T-helper 2 cell treated with Interferon-gamma antibody and Interleukin-4, amounts not matched to agents 5 μg/mL and 100 μg/mL, for 36 hours (primary cell): Measurements from ENCODE around the gene NPHS1.
A peak's percentile ranks its signal among the peaks of the same experiment; 100 is the strongest.
"Not testable (repeated sequence)": the region's sequence is repeated elsewhere in the genome, so short reads cannot be mapped to it uniquely, and the experiment has no call there.

Source experiments
- DNase-seq: peaks from one replicate; pipeline ENCODE4 v3.0.0; 2021; ENCODE audit warnings: low spot score
- H3K27ac Mint-ChIP-seq: one replicate; pipeline ENCODE4 v1.8.0; 2021; ENCODE audit warnings: mild to moderate bottlenecking, mixed read lengths
- H3K27me3 Mint-ChIP-seq: one replicate; pipeline ENCODE4 v1.8.0; 2021; ENCODE audit warnings: low read depth, mixed read lengths
- H3K36me3 Mint-ChIP-seq: one replicate; pipeline ENCODE4 v1.8.0; 2021; ENCODE audit warnings: low read depth, mixed read lengths
- H3K4me1 Mint-ChIP-seq: one replicate; pipeline ENCODE4 v1.8.0; 2021; ENCODE audit warnings: low read depth, mixed read lengths
- H3K4me3 Mint-ChIP-seq: one replicate; pipeline ENCODE4 v1.8.0; 2022; ENCODE audit warnings: mild to moderate bottlenecking, moderate library complexity, mixed read lengths
- H3K9me3 Mint-ChIP-seq: one replicate; pipeline ENCODE4 v1.8.0; 2021; ENCODE audit warnings: mixed read lengths

NPHS1 gene

DNA sequence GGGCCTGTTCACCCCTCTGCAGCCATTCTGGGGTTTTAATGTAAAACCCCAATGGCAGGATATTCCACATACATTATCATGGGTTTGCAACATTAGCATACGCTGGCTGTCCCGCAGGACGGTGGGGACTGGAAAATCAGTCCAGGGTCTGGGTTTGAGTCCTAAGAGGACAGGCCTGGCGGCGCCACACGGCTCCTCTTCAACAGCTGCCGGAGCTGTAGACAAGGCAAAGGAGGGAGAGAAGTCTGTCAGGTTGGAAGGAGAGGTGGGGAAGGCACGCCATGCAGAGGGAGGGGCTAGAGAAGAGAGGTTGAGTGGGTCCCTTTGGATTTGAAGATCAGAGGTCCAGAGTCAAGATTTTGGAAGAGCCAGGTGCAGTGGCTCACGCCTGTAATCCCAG is 36.1 kb upstream of the NPHS1 start:
- DNase-seq: no peak
- peak overlapping the region; percentile 39 for H3K27ac Mint-ChIP-seq
- H3K4me3 Mint-ChIP-seq: no peak overlapping the region
- no peaks in the 10 kb centered on the region for H3K4me1 Mint-ChIP-seq
- H3K36me3 Mint-ChIP-seq: peaks cover 57% of the 10 kb centered on the region
- no peaks in the 10 kb centered on the region for H3K27me3 Mint-ChIP-seq
- no peaks in the 10 kb centered on the region for H3K9me3 Mint-ChIP-seq

DNA sequence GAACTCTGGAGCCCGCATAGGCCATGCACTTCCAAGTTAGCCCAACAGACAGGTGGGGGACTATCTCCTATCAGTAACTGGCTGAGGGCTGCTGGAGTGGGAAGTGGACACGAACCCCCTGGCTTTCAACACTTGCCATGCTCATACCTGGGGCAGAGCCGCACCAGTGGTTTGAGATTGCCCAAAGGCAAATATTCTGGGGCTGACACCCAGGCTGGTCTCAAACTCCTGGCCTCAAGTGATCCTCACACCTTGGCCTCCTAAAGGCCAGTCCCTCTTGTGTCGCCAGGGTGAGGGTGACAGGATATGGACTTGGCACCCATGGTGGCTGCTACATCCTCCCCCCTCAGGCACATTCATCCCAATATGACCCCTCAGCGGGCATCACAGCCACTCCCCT is 34.9 kb upstream of the NPHS1 start:
- H3K4me1 Mint-ChIP-seq: peaks cover 3% of the 10 kb centered on the region
- H3K27ac Mint-ChIP-seq: no peak overlapping the region
- DNase-seq: no peak
- peaks cover 48% of the 10 kb centered on the region for H3K36me3 Mint-ChIP-seq
- H3K4me3 Mint-ChIP-seq: no peak overlapping the region
- no peaks in the 10 kb centered on the region for H3K27me3 Mint-ChIP-seq
- H3K9me3 Mint-ChIP-seq: no peaks in the 10 kb centered on the region

DNA sequence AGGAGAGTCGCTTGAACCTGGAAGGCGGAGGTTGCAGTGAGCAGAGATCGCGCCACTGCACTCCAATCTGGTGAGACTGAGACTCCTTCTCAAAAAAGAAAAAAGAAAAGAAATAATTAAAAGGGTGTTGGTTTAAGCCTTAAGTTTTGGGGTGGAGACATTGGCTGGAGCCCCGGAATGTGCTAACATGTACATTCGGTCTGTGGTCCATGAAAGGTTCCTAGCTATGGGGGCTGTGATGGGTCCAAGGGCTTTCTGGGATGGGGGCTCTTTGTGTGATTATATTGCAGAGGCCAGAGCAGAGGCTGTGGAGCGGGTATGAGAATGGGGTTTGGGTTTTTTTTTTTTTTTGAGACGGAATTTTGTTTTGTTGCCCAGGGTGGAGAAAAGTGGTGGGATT is 33.6 kb upstream of the NPHS1 start:
- Mint-ChIP-seq H3K36me3 (peaks cover 42% of the 10 kb centered on the region), H3K4me3 (no peak overlapping the region), H3K27me3 (no peaks in the 10 kb centered on the region), H3K27ac (no peak overlapping the region), H3K9me3 (no peaks in the 10 kb centered on the region), H3K4me1 (peaks cover 4% of the 10 kb centered on the region)
- no peak for DNase-seq

DNA sequence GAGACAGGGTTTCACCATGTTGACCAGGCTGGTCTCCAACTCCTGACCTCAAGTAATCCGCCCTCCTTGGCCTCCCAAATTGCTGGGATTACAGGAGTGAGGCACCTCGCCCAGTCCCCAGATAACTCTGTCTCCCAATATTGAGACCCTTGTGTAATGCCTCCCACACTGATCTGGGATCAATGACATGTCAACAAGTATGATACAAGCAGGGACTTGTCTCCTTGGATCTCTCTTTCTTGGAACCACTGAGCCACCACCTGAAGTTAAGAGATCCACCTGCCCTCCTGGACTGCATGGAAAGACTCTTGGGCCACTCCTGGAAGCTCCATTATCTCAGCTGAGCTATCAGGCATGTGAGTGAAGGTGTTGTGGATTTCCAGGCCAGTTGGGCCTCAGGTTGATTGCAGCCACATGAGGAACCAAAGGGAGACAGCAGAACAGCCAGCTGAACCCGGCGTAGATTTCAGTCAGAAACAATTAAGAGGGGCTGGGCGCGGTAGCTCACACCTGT is 33.0 kb upstream of the NPHS1 start:
- Mint-ChIP-seq H3K4me3 (no peak overlapping the region), H3K27me3 (no peaks in the 10 kb centered on the region), H3K27ac (peak overlapping the region; percentile 8), H3K36me3 (peaks cover 36% of the 10 kb centered on the region), H3K4me1 (peaks cover 4% of the 10 kb centered on the region), H3K9me3 (no peaks in the 10 kb centered on the region)
- DNase-seq: no peak

DNA sequence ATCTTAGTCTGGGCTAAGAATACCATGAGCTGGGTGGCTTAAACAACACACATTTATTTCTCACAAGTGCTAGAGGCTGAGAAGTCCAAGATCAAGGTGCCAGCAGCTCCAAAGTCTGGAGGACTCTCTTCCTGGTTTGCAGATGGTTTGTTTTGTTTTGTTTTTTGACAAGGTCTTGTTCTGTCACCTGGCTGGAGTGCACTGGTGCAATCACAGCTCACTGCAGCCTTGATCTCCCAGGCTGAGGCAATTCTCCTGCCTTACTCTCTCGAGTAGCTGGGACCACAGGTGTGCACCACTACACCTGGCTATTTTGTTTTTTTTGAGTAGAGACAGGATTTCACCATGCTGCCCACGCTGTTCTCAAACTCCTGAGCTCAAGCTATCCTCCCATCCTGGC is 31.6 kb upstream of the NPHS1 start:
- Mint-ChIP-seq H3K36me3 (peaks cover 26% of the 10 kb centered on the region), H3K4me1 (peaks cover 9% of the 10 kb centered on the region), H3K4me3 (no peak overlapping the region), H3K27ac (no peak overlapping the region), H3K27me3 (no peaks in the 10 kb centered on the region), H3K9me3 (no peaks in the 10 kb centered on the region)
- no peak for DNase-seq

DNA sequence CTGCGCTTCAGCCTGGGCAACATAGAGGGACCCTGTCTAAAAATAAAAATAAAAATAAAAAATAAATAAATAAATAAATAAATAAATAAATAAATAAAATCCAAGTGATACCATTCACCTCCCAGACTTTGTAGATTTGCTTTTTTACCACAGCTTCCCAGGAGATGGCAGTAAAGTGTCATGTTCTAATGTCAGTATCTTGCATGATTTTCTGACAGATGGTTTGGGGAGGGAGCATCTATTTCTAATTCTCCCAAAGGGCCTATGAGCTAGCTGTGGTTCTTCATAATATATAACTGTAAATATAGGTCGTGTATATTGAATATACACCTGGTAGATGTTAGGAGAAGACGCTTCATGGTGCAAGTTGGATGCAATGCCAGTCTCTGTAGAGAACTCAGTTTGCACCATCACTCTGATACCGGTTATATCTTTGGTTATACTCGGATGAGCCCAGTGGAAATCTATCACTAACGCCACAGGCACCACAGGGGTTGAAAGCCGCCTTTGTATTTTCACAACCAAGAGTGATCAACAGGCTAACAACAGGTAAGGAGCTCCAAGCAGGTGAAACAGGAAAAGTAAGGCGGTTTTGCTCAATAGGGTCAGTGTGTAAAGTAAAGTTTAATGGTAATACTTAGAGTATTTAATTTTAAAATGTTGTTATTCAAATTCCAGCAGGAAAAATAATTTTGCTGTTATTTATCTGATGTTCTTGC is 30.0 kb upstream of the NPHS1 start:
- H3K9me3 Mint-ChIP-seq: no peaks in the 10 kb centered on the region
- no peak for DNase-seq
- H3K36me3 Mint-ChIP-seq: peaks cover 13% of the 10 kb centered on the region
- no peak overlapping the region for H3K27ac Mint-ChIP-seq
- peaks cover 4% of the 10 kb centered on the region for H3K27me3 Mint-ChIP-seq
- H3K4me1 Mint-ChIP-seq: peaks cover 9% of the 10 kb centered on the region
- H3K4me3 Mint-ChIP-seq: no peak overlapping the region

DNA sequence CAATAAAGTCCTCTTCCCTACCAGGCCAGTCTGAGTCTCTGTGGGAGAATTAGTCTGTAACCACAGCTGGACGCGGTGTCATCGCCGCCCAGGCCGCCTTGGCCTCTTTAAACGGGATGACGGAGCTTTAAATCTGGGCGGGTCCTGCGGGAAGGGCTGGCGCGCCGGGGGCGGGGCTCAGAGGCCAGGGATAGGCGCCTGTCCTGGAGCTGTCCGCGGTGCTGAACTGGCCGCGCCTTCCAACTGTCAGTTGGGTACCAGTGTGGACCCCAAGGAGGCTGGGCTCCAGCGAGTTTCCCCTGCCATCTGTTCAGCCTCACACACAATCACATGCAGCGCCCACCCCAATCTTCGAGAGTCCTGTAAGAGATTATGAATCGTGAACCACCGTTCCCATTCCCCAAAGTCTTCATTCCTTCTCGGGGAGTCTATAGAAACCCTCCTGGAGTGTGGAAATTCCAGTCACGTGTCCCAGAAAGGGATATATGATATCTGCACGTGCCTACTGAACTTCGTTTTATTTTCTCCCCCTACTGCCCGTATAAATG is 27.5 kb upstream of the NPHS1 start:
- Mint-ChIP-seq H3K36me3 (no peaks in the 10 kb centered on the region), H3K27me3 (peaks cover 4% of the 10 kb centered on the region), H3K4me1 (peaks cover 9% of the 10 kb centered on the region), H3K4me3 (no peak overlapping the region), H3K9me3 (no peaks in the 10 kb centered on the region), H3K27ac (peak overlapping the region; percentile 55)
- peak; percentile 86 for DNase-seq

DNA sequence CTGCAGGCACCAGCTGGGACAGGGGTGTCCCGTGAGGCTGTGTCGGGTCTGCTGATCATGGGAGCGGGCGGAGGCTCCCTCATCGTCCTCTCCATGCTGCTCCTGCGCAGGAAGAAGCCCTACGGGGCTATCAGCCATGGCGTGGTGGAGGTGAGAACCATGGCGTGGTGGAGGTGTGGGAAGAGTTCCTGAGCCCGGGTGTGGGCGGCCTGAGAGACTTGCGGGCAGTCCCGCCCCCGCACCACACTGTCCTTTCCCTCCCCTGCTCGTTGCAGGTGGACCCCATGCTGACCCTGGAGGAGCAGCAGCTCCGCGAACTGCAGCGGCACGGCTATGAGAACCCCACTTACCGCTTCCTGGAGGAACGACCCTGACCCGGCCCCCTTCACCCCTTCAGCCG is 26.8 kb upstream of the NPHS1 start:
- H3K36me3 Mint-ChIP-seq: no peaks in the 10 kb centered on the region
- no peak for DNase-seq
- H3K4me3 Mint-ChIP-seq: no peak overlapping the region
- H3K27ac Mint-ChIP-seq: no peak overlapping the region
- H3K4me1 Mint-ChIP-seq: peaks cover 9% of the 10 kb centered on the region
- H3K9me3 Mint-ChIP-seq: no peaks in the 10 kb centered on the region
- H3K27me3 Mint-ChIP-seq: peaks cover 4% of the 10 kb centered on the region

DNA sequence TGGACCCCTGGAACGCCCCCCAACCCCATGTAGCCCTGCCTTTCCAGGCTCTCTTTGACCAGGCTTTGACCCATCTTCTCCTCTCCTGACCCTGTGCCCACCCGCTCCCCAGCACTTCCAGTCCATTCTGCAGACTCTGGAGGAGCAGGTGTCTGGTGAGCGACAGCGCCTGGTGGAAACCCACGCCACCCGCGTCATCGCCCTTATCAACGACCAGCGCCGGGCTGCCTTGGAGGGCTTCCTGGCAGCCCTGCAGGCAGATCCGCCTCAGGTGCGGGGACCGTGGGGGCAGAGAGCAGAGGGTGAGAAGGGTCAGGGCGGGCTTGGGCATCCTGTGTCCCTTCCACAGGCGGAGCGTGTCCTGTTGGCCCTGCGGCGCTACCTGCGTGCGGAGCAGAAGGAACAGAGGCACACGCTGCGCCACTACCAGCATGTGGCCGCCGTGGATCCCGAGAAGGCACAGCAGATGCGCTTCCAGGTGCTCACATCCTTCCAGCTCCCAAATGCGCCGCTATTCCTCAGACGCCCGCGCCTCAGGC is 22.2 kb upstream of the NPHS1 start:
- peaks cover 8% of the 10 kb centered on the region for H3K4me1 Mint-ChIP-seq
- no peak overlapping the region for H3K4me3 Mint-ChIP-seq
- H3K27me3 Mint-ChIP-seq: peaks cover 8% of the 10 kb centered on the region
- no peak for DNase-seq
- no peak overlapping the region for H3K27ac Mint-ChIP-seq
- H3K9me3 Mint-ChIP-seq: no peaks in the 10 kb centered on the region
- no peaks in the 10 kb centered on the region for H3K36me3 Mint-ChIP-seq

DNA sequence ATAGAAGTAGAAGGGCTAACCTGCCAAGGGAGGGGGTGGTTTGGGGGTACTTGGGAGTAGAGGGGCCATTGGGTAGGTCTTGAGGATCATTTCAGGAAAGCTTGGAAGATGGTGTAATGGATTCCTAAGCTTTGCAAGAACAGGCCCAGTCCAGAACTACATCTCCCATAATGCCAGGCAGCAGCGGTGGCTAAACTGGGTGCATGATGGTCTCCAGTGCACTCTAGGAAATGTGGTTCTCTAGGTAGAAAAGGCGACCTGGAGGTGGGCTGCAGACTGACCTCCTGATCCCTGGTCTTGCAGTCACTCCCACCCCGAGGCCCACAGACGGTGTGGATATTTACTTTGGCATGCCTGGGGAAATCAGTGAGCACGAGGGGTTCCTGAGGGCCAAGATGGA is 19.9 kb upstream of the NPHS1 start:
- Mint-ChIP-seq H3K27me3 (peaks cover 19% of the 10 kb centered on the region), H3K4me1 (peaks cover 14% of the 10 kb centered on the region), H3K36me3 (no peaks in the 10 kb centered on the region), H3K4me3 (no peak overlapping the region), H3K27ac (no peak overlapping the region), H3K9me3 (no peaks in the 10 kb centered on the region)
- no peak for DNase-seq

DNA sequence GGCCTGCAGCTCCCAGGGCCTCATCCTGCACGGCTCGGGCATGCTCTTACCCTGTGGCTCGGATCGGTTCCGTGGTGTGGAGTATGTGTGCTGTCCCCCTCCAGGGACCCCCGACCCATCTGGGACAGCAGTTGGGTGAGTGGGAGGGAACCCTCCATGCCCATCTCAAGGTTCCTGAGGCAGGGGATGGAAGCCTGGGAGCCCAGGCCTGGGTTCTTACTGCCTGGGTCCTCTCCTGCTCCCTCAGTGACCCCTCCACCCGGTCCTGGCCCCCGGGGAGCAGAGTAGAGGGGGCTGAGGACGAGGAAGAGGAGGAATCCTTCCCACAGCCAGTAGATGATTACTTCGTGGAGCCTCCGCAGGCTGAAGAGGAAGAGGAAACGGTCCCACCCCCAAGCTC is 19.3 kb upstream of the NPHS1 start:
- Mint-ChIP-seq H3K9me3 (no peaks in the 10 kb centered on the region), H3K4me1 (peaks cover 14% of the 10 kb centered on the region), H3K4me3 (no peak overlapping the region), H3K27ac (no peak overlapping the region), H3K27me3 (peaks cover 21% of the 10 kb centered on the region), H3K36me3 (no peaks in the 10 kb centered on the region)
- no peak for DNase-seq

DNA sequence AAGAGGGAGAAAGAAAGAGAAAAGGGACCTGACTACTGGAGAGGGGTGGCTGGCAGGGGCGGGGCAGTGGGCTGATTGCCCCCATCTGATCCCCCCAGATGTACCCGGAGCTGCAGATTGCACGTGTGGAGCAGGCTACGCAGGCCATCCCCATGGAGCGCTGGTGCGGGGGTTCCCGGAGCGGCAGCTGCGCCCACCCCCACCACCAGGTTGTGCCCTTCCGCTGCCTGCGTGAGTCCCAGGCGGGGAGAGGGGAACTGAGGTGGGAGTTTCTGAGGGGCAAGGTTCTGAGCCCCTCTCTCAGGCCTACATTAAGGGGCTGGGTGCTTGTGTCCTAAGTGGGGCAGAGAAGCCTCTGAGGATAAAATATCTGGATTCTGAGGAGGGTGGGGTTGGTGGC is 18.5 kb upstream of the NPHS1 start:
- H3K4me3 Mint-ChIP-seq: no peak overlapping the region
- H3K36me3 Mint-ChIP-seq: no peaks in the 10 kb centered on the region
- H3K27me3 Mint-ChIP-seq: peaks cover 26% of the 10 kb centered on the region
- H3K27ac Mint-ChIP-seq: no peak overlapping the region
- DNase-seq: no peak
- no peaks in the 10 kb centered on the region for H3K9me3 Mint-ChIP-seq
- peaks cover 14% of the 10 kb centered on the region for H3K4me1 Mint-ChIP-seq

DNA sequence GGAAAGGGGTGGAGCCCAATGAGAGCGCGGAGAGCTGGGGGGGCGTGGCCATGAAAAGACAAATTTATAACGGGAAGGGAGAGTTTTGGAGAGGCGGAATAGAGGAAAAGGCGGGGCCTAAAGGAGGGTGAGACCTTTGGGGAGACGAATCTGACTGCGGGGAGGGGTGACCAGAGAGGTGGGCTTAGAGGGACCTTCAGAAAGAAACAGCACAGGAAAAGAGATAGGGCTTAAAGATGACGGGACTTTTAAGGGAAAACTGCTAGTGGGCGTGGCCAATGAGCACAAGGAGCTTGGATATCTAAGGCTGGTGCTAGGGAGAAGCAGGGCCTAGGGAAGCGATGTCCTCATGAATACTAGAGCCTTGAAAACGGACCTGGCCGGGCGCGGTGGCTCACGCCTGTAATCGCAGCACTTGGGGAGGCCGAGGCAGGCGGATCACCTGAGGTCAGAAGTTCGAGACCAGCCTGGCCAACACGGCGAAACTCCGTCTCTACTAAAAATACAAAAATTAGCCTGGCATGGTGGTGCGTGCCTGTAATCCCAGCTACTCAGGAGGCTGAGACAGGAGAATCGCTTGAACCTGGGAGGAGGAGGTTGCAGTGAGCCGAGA is 17.9 kb upstream of the NPHS1 start:
- H3K4me1 Mint-ChIP-seq: peaks cover 14% of the 10 kb centered on the region

DNA sequence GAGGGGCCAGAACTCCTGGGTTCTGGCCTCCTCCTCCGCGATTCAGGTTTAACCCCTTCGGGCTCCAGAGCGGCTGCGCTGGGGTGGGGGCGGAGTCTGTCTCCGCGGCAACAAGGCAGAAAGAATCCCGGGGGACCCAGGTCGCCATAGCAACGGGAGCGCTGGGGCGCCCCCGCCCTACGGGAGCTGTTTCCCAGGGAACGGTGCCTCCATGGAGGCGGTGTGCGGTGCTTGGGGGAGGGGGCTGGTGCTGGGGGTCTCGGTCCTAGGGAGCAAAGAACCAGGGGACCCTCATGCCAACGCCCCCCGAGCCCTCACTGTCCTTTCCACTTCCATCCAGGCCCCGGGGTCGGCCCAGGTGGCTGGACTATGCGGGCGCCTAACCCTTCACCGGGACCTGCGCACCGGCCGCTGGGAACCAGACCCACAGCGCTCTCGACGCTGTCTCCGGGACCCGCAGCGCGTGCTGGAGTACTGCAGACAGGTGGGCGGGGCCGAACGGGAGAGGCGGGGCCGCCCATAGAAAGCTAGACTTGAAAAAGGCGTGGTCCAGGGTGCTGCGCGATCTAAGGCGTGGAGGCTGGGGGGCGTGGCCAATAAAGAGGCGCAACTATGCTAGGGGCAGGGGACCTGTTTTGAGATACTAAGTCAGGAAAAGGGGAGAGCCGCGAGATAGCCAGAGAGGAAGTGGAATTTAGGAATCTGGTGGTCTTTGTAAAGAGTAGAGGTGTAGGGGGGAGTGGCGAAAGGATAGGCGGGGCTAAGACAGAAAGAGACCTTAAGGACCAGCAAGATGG is 17.2 kb upstream of the NPHS1 start:
- Mint-ChIP-seq H3K27me3 (peaks cover 30% of the 10 kb centered on the region), H3K4me1 (peaks cover 14% of the 10 kb centered on the region), H3K36me3 (no peaks in the 10 kb centered on the region), H3K27ac (peak overlapping the region; percentile 42), H3K4me3 (peak overlapping the region; percentile 82), H3K9me3 (no peaks in the 10 kb centered on the region)
- DNase-seq: peak; percentile 87

More for the DNA sequence above, 17.9 kb upstream of the NPHS1 start:
- Mint-ChIP-seq H3K4me3 (peak overlapping the region; percentile 82), H3K27me3 (peaks cover 30% of the 10 kb centered on the region), H3K27ac (peak overlapping the region; percentile 42)
- not testable (repeated sequence) for H3K36me3 Mint-ChIP-seq, H3K9me3 Mint-ChIP-seq, DNase-seq
